Ovary (tissue), 3 donors: ENCODE measurements around the gene NNMT.

Experiments
- CTCF ChIP-seq, 3 donors: fragments of 450-650 bp in 2 of 3; fragments of 200-600 bp in 1 of 3; IDR thresholded peaks; one replicate each; pipeline versions ENCODE4 v1.5.1 to v1.8.0; 2016 to 2022; ENCODE audit warnings: antibody characterized with exemption in 3 of 3, mild to moderate bottlenecking in 1 of 3
- POLR2A ChIP-seq: fragments of 450-650 bp; IDR thresholded peaks from one replicate; pipeline ENCODE4 v1.6.1; 2017; ENCODE audit warnings: antibody characterized with exemption, mild to moderate bottlenecking, moderate library complexity
- donor health status: DM: no; HTN: no; CAD: no.

- TF ChIP-seq POLR2A = no peak
- TF ChIP-seq CTCF (IDR thresholded peaks at IDR 0.05) = no peak
These were observed 6.4 kb upstream of the NNMT start for GRCh38 chr11:114289779-114290178.
